Motor neuron (in vitro differentiated cells): Measurements from ENCODE around the gene SLBP. TPM values are rescaled to one million over a fixed set of nuclear protein-coding genes. Genes with fewer than 3 reads are reported as not detected.
"Not testable (repeated sequence)": the region's sequence is repeated elsewhere in the genome, so short reads cannot be mapped to it uniquely, and the experiment has no call there.

Source experiments
- ATAC-seq, 8 experiments: fragments of 200-7000 bp; cut with Tn5 transposase; replicated peaks in 6 of 8; 2 replicates each; pipeline ENCODE4 v1.8.0; 2021; ENCODE audit warnings: mild to moderate bottlenecking in 8 of 8, moderate library complexity in 8 of 8
- H3K27ac ChIP-seq, 2 donors: fragments of 250-450 bp; sonication (Bioruptor Pico); 2 replicates each; pipeline ENCODE4 v1.9.0; 2021; ENCODE audit warnings: antibody characterized with exemption in 2 of 2, mild to moderate bottlenecking in 2 of 2, moderate library complexity in 1 of 2
- H3K4me1 ChIP-seq, 2 donors: fragments of 250-450 bp; sonication (Bioruptor Pico); replicated peaks in 1 of 2; 2 replicates each; pipeline ENCODE4 v1.6.1; 2021; ENCODE audit warnings: antibody characterized with exemption in 2 of 2, mild to moderate bottlenecking in 2 of 2, moderate library complexity in 1 of 2
- H3K4me3 ChIP-seq, 5 donors: fragments of 250-450 bp; sonication (Bioruptor Pico); 2 replicates each; pipeline ENCODE4 v1.9.0; 2021; ENCODE audit warnings: antibody characterized with exemption in 5 of 5, mild to moderate bottlenecking in 5 of 5, moderate library complexity in 4 of 5
- WGBS, 10 experiments: fragments of 450-650 bp; shearing (Covaris generic); methylation state at CpG; one replicate each; pipeline ENCODE4 v1.0.0; 2022; 5-methylcytosine and 5-hydroxymethylcytosine counted together
- in situ Hi-C, 9 experiments: fragments of 400-800 bp; cut with MboI; loops; one replicate each; pipeline ENCODE4 v1.15.0; 2021; ENCODE audit warnings: low sequenced_read_pairs in 9 of 9, low pct_unique_long_range_greater_than_20kb in 2 of 9; ENCODE audit not compliant: unreplicated experiment in 9 of 9
- total RNA-seq, 8 experiments: library from RNA; unstranded; fragments of 300-600 nt; gene quantifications; 2 replicates each; pipeline versions ENCODE4 v1.2.3 to v1.2.4, GENCODE V29; 2022

SLBP gene
- total RNA-seq, 8 experiments from 2014 or later = 33.9 to 88.1 (median 44.2) TPM

DNA sequence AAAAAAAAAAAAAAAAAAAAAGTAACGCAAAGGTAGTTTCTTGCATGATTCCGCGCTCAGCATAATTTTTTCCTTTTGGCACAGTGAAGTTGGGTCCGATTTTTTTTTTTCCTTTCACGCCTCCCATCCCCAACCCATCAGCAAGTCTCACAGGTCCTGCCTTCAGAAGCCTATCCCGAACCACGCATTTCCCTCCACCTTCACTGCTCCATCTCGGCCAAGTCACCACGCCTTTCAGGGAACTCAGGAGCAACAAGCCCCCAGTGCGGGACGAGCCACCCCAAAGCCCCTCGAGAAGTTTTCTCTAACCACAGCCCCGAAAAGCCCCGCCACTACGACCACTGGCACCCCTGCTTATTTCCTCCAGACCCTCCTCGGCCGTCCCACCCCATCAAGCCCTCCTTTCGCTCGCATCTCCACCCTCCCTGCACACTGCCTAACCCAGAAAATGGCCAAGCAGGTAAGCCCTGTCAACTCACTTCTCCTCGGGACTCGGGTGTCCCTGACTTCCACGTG is 1.0 kb downstream of the SLBP start:
- H3K27ac ChIP-seq = peak overlapping the region; percentile 96 to 99
- peaks cover 18 to 20% of the 10 kb centered on the region in 2 donors for H3K4me1 ChIP-seq
- no peak for ATAC-seq
- peak overlapping the region; percentile 75 to 89 (median 79) for H3K4me3 ChIP-seq
- in situ Hi-C loops = no loop called here
- 0 to 81% (median 40%) methylated on average over 2 to 9 of the region's 22 CpGs; no CpG with 5 or more reads in 3 of the 10 experiments for WGBS, 10 experiments

GRCh38 chr4:1708581-1708980 is 3.5 kb downstream of the SLBP start:
- Histone ChIP-seq H3K27ac (no peak overlapping the region), H3K4me3 (no peak overlapping the region), H3K4me1 (peaks cover 11 to 18% of the 10 kb centered on the region in 2 donors)
- no peak for ATAC-seq
- 17 to 80% (median 47%) methylated on average over 1 of the region's 1 CpG; no CpG with 5 or more reads in 4 of the 10 experiments for WGBS, 10 experiments
- in situ Hi-C loops = no loop called here

DNA sequence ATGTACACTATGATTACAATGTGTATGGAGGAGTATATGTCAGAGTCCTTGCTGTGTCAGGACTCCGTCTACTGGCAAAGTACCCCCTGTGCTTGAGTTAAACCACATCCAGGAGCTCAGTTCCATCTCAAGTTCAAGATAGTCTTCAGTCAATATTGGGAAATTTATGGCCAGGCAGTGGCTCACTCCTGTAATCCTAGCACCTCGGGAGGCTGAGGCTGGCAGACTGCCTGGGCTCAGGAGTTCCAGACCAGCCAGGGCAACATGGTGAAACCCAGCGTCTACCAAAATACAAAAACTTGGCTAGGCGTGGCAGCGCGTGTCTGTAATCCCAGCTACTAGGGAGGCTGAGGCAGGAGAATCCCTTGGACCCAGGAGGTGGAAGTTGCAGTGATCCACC is 5.8 kb downstream of the SLBP start:
- no peak for ATAC-seq
- H3K4me1 ChIP-seq = peaks cover 9 to 16% of the 10 kb centered on the region in 2 donors
- H3K27ac ChIP-seq = no peak overlapping the region
- in situ Hi-C loops = no loop called here
- 80 to 100% (median 96%) methylated on average over 1 to 4 of the region's 6 CpGs; no CpG with 5 or more reads in 4 of the 10 experiments for WGBS, 10 experiments
- H3K4me3 ChIP-seq = no peak overlapping the region

- in situ Hi-C loops = no loop called here
- 89 to 100% (median 98%) methylated on average over 1 to 6 of the region's 6 CpGs; no CpG with 5 or more reads in 2 of the 10 experiments for WGBS, 10 experiments
Observed at GRCh38 chr4:1705732-1706131, 6.4 kb downstream of the SLBP start.

DNA sequence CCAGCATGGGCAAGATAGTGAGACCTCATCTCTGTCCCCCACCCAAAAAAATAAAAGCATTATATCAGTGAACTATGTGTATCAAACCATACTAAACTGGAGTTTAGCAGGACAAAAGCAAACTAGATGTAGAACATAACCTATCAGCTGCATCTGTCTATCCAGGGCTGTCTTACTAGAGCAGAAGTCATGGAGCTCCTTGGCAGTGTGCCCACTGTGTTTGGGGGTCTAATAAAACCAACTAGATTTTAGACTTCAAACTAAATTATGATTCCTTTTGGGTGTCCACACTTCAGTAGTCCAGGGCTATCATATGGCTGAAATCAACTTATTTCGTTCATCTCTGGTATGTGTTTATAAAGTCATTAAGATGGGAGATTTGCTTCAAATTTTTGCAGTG is 8.3 kb downstream of the SLBP start:
- whole genome bisulfite sequencing, 10 experiments = 83 to 100% (median 89%) methylated on average over 1 of the region's 1 CpG; no CpG with 5 or more reads in 6 of the 10 experiments
- no peak for ATAC-seq
- Histone ChIP-seq H3K27ac (no peak overlapping the region), H3K4me3 (no peak overlapping the region), H3K4me1 (peaks cover 0 to under 1% of the 10 kb centered on the region in 2 donors)
- in situ Hi-C loops = no loop called here

More at GRCh38 chr4:1705732-1706131, 6.4 kb downstream of the SLBP start:
- Histone ChIP-seq H3K4me3 (no peak overlapping the region), H3K27ac (no peak overlapping the region), H3K4me1 (peaks cover 6 to 15% of the 10 kb centered on the region in 2 donors)
- ATAC-seq = no peak

- WGBS, 10 experiments = 79 to 100% (median 91%) methylated on average over 2 to 8 of the region's 8 CpGs; no CpG with 5 or more reads in 3 of the 10 experiments
- ATAC-seq = not testable (repeated sequence)
Observed at GRCh38 chr4:1701671-1702070, 10.4 kb downstream of the SLBP start.

GRCh38 chr4:1695913-1696312 is 16.2 kb downstream of the SLBP start:
- 74 to 100% (median 95%) methylated on average over 1 to 5 of the region's 5 CpGs; no CpG with 5 or more reads in 1 of the 10 experiments for WGBS, 10 experiments
- H3K4me1 ChIP-seq = no peaks in the 10 kb centered on the region
- no peak overlapping the region for H3K27ac ChIP-seq
- no peak overlapping the region for H3K4me3 ChIP-seq
- no peak for ATAC-seq
- in situ Hi-C loops = no loop called here

More at GRCh38 chr4:1701671-1702070, 10.4 kb downstream of the SLBP start:
- in situ Hi-C loops, H3K27ac ChIP-seq, H3K4me3 ChIP-seq, H3K4me1 ChIP-seq: not testable (repeated sequence)

DNA sequence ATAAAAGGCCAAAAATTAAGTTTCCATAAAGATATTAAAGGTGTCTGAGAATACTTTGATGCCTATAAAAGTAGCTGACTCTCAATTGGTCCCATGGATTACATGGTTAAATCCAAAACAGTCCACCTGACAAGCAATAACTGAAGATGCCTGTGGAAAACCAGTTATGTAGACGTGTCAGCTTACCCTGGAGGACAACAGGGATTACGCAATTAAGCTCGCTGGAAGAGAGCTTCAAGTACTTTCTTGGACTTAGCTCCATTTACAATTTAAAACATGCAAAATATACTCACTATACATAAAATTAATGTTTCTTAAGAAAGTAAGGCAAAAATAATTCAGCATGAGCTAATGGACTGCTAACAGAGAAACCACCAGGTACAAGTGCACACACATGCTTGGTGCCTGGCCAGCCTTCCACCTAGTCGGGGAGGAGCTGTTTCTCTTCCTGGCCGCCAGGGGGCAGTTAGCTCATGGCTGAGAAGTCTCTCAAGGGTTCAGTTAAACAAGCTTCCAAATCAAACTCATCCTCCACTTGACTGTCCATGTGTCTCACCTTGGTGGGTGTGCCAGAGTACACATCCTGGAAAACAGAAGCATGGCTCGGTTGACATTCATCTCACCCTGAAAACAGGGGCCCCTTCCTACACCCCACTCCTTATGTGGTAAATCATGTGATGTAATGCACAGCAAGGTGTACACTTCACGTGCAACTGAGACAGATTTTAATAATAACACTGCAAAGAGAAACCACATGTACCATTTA is 18.8 kb downstream of the SLBP start:
- in situ Hi-C loops = no loop called here
- ATAC-seq = peak; percentile 67 to 96 (median 86)
- no peak overlapping the region for H3K27ac ChIP-seq
- no peaks in the 10 kb centered on the region for H3K4me1 ChIP-seq
- WGBS, 10 experiments = 20 to 93% (median 48%) methylated on average over 1 to 6 of the region's 7 CpGs; no CpG with 5 or more reads in 1 of the 10 experiments
- H3K4me3 ChIP-seq = no peak overlapping the region

DNA sequence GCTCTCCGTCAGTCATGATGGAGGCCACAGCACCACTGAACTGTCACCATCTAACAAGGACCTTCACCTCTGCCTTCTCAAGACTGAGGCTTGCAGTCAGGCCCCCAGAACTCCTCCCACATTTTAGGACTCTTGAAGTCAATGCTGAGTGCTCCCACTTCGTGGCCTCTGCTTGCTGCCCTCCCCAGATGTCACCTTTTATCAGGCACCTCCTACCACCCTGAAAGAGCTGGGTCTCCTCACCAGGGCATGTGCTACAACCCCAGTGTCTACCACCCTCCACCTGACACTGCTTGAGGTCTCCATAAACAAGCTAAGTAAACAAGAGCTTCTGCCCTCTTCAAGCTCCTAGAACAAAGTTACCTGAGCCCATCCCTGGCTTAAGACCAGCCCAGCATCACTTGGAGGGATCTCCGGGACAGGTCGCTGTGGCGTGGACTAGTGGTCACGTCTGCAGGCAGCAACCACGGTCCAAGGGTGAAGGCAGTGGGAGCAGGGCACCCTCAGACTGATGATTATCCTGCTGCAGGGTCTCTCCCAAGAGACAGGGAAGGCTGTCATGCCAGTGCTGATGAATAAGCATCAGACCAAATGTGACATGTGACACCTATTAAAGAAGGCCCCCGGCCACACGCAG is 20.3 kb downstream of the SLBP start:
- Histone ChIP-seq H3K4me3 (no peak overlapping the region), H3K4me1 (no peaks in the 10 kb centered on the region), H3K27ac (no peak overlapping the region)
- in situ Hi-C loops = no loop called here
- ATAC-seq = no peak
- whole genome bisulfite sequencing, 10 experiments = 91 to 100% (median 100%) methylated on average over 1 to 5 of the region's 9 CpGs; no CpG with 5 or more reads in 5 of the 10 experiments

GRCh38 chr4:1690698-1691097 is 21.4 kb downstream of the SLBP start:
- Histone ChIP-seq H3K4me3 (no peak overlapping the region), H3K4me1 (no peaks in the 10 kb centered on the region), H3K27ac (no peak overlapping the region)
- ATAC-seq = no peak
- 80 to 100% (median 100%) methylated on average over 1 to 2 of the region's 3 CpGs; no CpG with 5 or more reads in 5 of the 10 experiments for WGBS, 10 experiments
- in situ Hi-C loops = no loop called here

DNA sequence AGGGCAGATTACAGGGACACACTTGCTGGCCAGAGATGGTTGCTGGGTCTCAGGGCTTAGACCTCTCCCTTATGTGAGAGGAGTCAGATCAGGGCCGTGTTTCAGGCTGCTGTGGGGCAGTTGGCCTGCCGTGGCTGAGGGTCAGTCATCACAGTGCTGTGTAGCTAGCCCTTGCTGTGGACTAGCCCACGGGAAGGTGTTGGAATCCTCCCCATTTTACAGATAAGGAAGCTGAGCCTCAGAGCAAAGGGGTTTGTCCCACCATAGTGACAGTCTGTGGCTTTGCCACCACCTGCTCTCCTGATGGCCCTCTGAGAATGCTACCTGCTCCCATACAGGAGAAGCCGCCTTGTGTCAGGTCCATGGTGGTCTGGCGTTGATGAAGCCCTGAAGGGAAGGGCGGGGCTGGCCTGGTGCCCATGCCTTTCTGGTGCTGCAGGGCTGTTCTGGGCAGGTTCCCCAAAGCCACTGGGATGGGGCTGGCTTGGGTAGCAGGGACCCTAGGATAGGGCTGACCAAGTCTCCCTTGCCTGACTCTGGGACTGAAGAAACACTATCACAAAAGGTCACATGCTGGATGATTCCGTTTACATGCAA is 25.6 kb downstream of the SLBP start:
- no peak for ATAC-seq
- no peak overlapping the region for H3K27ac ChIP-seq
- WGBS, 10 experiments = 0 to 80% (median 36%) methylated on average over 1 to 5 of the region's 7 CpGs; no CpG with 5 or more reads in 3 of the 10 experiments
- H3K4me3 ChIP-seq = no peak overlapping the region
- in situ Hi-C loops = no loop called here
- H3K4me1 ChIP-seq = peaks cover 0 to 4% of the 10 kb centered on the region in 2 donors

DNA sequence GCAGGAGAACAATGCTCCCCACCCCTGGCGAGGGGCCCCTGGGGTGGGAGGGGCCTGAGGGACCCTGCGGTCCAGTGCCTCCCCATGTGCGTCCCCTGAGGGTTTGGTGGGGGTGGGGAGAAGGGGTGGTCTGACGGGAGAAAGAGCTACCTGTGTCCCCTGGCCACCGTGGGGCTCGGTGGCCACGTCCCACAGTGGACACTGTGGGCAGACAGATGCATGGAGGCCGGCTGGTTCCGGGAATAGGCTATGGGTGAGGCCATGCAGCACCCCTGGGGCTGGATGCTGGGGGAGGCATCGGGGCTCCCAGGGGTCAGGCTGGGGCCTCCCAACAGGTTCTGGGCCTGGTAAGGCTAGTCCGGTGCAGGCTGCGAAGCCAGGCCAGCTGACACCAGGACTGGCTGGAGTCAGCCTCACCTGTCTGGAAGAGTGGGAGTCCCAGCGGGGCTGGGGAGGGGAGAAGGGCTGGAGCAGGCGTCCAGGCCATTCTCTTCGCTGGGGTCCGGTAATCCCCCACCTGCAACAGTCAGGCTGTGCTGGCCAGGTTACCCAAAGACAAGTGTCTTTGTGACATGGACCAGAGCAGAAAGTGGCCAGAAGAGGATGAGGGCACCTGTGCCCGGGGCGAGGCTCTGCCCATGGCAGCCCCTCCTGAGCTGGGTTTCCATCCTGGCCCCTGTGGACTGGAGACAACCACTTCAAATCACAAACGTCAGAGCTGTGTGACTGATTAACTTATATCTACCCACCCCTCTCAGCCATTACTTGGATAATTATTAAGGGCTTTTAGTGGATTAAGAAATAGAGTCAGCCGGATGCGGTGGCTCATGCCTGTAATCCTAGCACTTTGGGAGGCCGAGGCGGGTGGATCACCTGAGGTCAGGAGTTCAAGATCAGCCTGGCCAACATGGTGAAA is 26.6 kb downstream of the SLBP start:
- peaks cover 0 to 4% of the 10 kb centered on the region in 2 donors for H3K4me1 ChIP-seq
- in situ Hi-C loops = no loop called here
- ATAC-seq = no peak
- 67 to 91% (median 78%) methylated on average over 1 to 4 of the region's 23 CpGs; no CpG with 5 or more reads in 6 of the 10 experiments for WGBS, 10 experiments
- H3K4me3 ChIP-seq = no peak overlapping the region
- no peak overlapping the region for H3K27ac ChIP-seq
